HCT116 (cell line): ENCODE data around the gene KRTAP5-3. TPM values are rescaled to one million over a fixed set of nuclear protein-coding genes. Genes with fewer than 3 reads are reported as not detected.

Experiments used
- CTCF ChIP-seq, 3 experiments: fragments of 200-600 bp in 1 of 3; sonication (generic) in 1 of 3; IDR thresholded peaks in 2 of 3; conservative IDR thresholded peaks in 1 of 3; 2 replicates each; pipeline ENCODE4 v1.5.1; 2012 to 2017; ENCODE audit warnings: low read depth in 2 of 3, low read length in 2 of 3, antibody characterized with exemption in 1 of 3, borderline replicate concordance in 1 of 3, control low read depth in 1 of 3, mild to moderate bottlenecking in 1 of 3, mixed read lengths in 1 of 3, mixed run types in 1 of 3, moderate library complexity in 1 of 3; ENCODE audit not compliant: insufficient read depth in 1 of 3
- total RNA-seq: library from RNA; stranded (reverse); gene quantifications from one replicate; pipeline ENCODE4 v1.2.1, GENCODE V29; 2021; ENCODE audit not compliant: unreplicated experiment

Gene KRTAP5-3
- total RNA-seq, 1 experiment from 2014 or later: not detected

DNA sequence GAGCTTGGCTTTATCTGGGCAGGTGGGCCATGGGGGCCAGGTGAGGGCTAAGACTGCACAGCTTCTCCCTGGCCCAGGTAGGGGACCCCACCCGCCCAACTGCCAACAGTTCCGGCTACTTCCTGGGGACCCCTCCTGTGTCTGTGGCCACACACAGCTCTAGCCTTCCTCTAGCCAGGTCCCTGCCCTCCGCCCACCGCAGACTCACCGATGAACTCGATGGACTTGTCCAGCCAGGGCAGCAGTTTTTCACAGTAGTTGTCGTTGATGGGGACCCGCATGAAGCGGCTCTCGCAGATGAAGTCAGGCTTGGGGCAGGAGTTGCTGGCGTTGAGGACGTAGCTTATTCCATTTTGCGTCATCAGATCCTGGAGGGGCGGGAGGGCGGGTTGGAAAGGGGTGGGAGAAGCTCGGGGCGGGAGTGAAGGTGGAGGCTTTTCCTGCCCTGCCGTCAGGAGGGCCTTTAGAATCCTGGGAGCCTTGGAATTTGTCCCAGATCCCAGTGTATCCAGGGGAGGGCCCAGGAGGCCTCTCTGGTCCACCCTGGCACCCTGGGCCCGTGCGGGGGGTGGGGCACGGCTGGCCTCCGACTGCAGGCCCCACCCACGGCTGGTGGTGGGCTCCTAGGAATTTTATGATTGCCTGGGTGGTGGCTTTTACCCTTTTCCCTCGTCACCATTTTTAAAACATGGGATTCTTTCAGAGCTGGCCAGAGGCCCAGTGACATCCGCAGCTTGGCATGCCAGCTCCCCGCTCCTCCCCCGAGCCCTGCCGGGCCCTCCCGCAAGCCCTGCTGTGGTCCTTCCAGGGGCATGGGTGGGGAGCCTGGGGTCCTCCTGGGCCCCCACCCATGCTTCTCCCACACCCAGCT lies 50.1 kb downstream of the KRTAP5-3 start (continued):
- no peak for TF ChIP-seq CTCF (IDR thresholded peaks at IDR 0.05 in 2 of 3, conservative IDR thresholded peaks at IDR 0.05 in 1 of 3; ENCODE audit: borderline replicate concordance in 1 of 3, insufficient read depth in 1 of 3, low read depth in 2 of 3, low read length in 2 of 3)

Other genes with a start within 250 kb of the KRTAP5-3 start
- gene BRSK2, start 218.5 kb downstream of the KRTAP5-3 start, total RNA-seq: 14.0 TPM
- gene MOB2, start 121.7 kb downstream of the KRTAP5-3 start, total RNA-seq: 25.7 TPM
- gene DUSP8, start 36.2 kb downstream of the KRTAP5-3 start, total RNA-seq: 10.2 TPM
- gene KRTAP5-1, start 23.2 kb downstream of the KRTAP5-3 start, total RNA-seq: not detected
- gene KRTAP5-2, start 10.2 kb downstream of the KRTAP5-3 start, total RNA-seq: not detected
- not detected for gene KRTAP5-4, start 13.7 kb upstream of the KRTAP5-3 start, total RNA-seq
- gene KRTAP5-5, start 21.3 kb upstream of the KRTAP5-3 start, total RNA-seq: not detected
- gene KRTAP5-6, start 88.7 kb upstream of the KRTAP5-3 start, total RNA-seq: not detected
- gene IFITM10, start 142.1 kb upstream of the KRTAP5-3 start, total RNA-seq: 1.9 TPM
- 127 TPM for gene CTSD, start 155.5 kb upstream of the KRTAP5-3 start, total RNA-seq
- gene SYT8, start 226.5 kb upstream of the KRTAP5-3 start, total RNA-seq: 1.0 TPM
- gene TNNI2, start 230.5 kb upstream of the KRTAP5-3 start, total RNA-seq: not detected
- 1.3 TPM for gene LSP1, start 244.6 kb upstream of the KRTAP5-3 start, total RNA-seq